Fibroblast of villous mesenchyme (primary cell): ENCODE data around the gene ERMAP. TPM values are rescaled to one million over a fixed set of nuclear protein-coding genes. Genes with fewer than 3 reads are reported as not detected.

ENCODE experiments used
- DNase-seq: peaks from one replicate; pipeline ENCODE4 v3.0.0-alpha.2; 2010; ENCODE audit warnings: low read depth
- H3K4me3 ChIP-seq: 2 replicates; pipeline ENCODE4 v1.5.1; 2011; ENCODE audit warnings: low read depth, mild to moderate bottlenecking, low read length
- CTCF ChIP-seq: IDR thresholded peaks from 2 replicates; pipeline ENCODE4 v1.5.1; 2012; ENCODE audit warnings: low read depth, mild to moderate bottlenecking, low read length; ENCODE audit not compliant: insufficient read depth
- total RNA-seq: library from RNA; depleted of rRNA; stranded (reverse); fragments of >200 nt; gene quantifications from 2 replicates; pipeline ENCODE4 v1.2.3, GENCODE V29; 2012

The ERMAP gene
- total RNA-seq, 1 donor, result 14.2 TPM

- TF ChIP-seq CTCF, result no peak
- DNase-seq, result no peak
- no peak overlapping the region for H3K4me3 ChIP-seq
Observed at GRCh38 chr1:42776502-42776901, 40.4 kb upstream of the ERMAP start.

- no peak overlapping the region for H3K4me3 ChIP-seq
- TF ChIP-seq CTCF, result peak; percentile 86
- DNase-seq, result peak; percentile 57
Observed at GRCh38 chr1:42777852-42778251, 39.1 kb upstream of the ERMAP start.

GRCh38 chr1:42779725-42780124 lies 37.2 kb upstream of the ERMAP start:
- no peak for DNase-seq
- TF ChIP-seq CTCF, result no peak
- no peak overlapping the region for H3K4me3 ChIP-seq

GRCh38 chr1:42780176-42780575 lies 36.7 kb upstream of the ERMAP start:
- H3K4me3 ChIP-seq, result no peak overlapping the region
- TF ChIP-seq CTCF, result no peak
- no peak for DNase-seq

GRCh38 chr1:42783092-42783491 lies 33.8 kb upstream of the ERMAP start:
- H3K4me3 ChIP-seq, result no peak overlapping the region
- DNase-seq, result no peak
- no peak for TF ChIP-seq CTCF

- no peak for DNase-seq
- H3K4me3 ChIP-seq, result no peak overlapping the region
- no peak for TF ChIP-seq CTCF
Observed at GRCh38 chr1:42784547-42784945, 32.4 kb upstream of the ERMAP start.

- TF ChIP-seq CTCF, result no peak
- H3K4me3 ChIP-seq, result peak within 1 kb of the TSS; percentile 48
- DNase-seq, result peak; percentile 11
Observed at GRCh38 chr1:42784946-42785693, 31.8 kb upstream of the ERMAP start, which contains the start of gene TMEM269. TMEM269 (plus strand) TSS chr1:42784991; CDS start chr1:42789894, 4,903 bp downstream.
